HG03108 (cell line): ENCODE results near the gene MYO1E.

ENCODE experiments used
- ATAC-seq: cut with Tn5 transposase; IDR thresholded peaks from one replicate; pipeline ENCODE4 v1.9.1; 2021; ENCODE audit warnings: moderate library complexity; ENCODE audit not compliant: unreplicated experiment

MYO1E gene

GRCh38 chr15:59237924-59238331 lies 134.7 kb downstream of the MYO1E start:
- ATAC-seq: peak; percentile 50

GRCh38 chr15:59237119-59237855 lies 135.4 kb downstream of the MYO1E start:
- ATAC-seq: peak; percentile 67

- no peak for ATAC-seq
Observed at GRCh38 chr15:59236394-59236793, 136.3 kb downstream of the MYO1E start.

GRCh38 chr15:59232476-59232875 lies 140.2 kb downstream of the MYO1E start:
- no peak for ATAC-seq

- no peak for ATAC-seq
Observed at GRCh38 chr15:59230531-59231055, 142.1 kb downstream of the MYO1E start.

- ATAC-seq: no peak
Observed at GRCh38 chr15:59229453-59229852, 143.2 kb downstream of the MYO1E start.

GRCh38 chr15:59229015-59229414 lies 143.7 kb downstream of the MYO1E start:
- no peak for ATAC-seq

- no peak for ATAC-seq
Observed at GRCh38 chr15:59227021-59227420, 145.7 kb downstream of the MYO1E start.

GRCh38 chr15:59224474-59224873 lies 148.2 kb downstream of the MYO1E start:
- no peak for ATAC-seq

- ATAC-seq: no peak
Observed at GRCh38 chr15:59223736-59224135, 148.9 kb downstream of the MYO1E start.

GRCh38 chr15:59222906-59223550 lies 149.6 kb downstream of the MYO1E start:
- no peak for ATAC-seq

- no peak for ATAC-seq
Observed at GRCh38 chr15:59221511-59222505, 150.9 kb downstream of the MYO1E start.

GRCh38 chr15:59218710-59219109 lies 154.0 kb downstream of the MYO1E start:
- ATAC-seq: no peak

- no peak for ATAC-seq
Observed at GRCh38 chr15:59217876-59218498, 154.7 kb downstream of the MYO1E start.

- ATAC-seq: no peak
Observed at GRCh38 chr15:59216911-59217310, 155.8 kb downstream of the MYO1E start.

- ATAC-seq: no peak
Observed at GRCh38 chr15:59210186-59210585, 162.5 kb downstream of the MYO1E start.

GRCh38 chr15:59208613-59209249 lies 163.9 kb downstream of the MYO1E start:
- ATAC-seq: no peak

- ATAC-seq: no peak
Observed at GRCh38 chr15:59206623-59207183, 166.0 kb downstream of the MYO1E start, which contains the start of gene LDHAL6B. Gene LDHAL6B (plus strand): TSS chr15:59206843. CDS start chr15:59206941, 98 bp downstream.

GRCh38 chr15:59205839-59206622 lies 166.6 kb downstream of the MYO1E start:
- ATAC-seq: no peak
